ENCODE results near the gene GLI3. TPM values are rescaled to one million over a fixed set of nuclear protein-coding genes. Genes with fewer than 3 reads are reported as not detected.

GLI3 gene
- total and polyA plus RNA-seq, 2 of the 8 experiments (the other 6 are each of a cell fraction or from before 2014, with no cell fraction given): 8.0 to 31.1 TPM

- no peak for FAIRE-seq
- TF ChIP-seq RXRA (IDR thresholded peaks at IDR 0.05; ENCODE audit: insufficient read depth, low read depth, low read length): no peak
- TF ChIP-seq ATF3 (IDR thresholded peaks at IDR 0.05; ENCODE audit: insufficient read depth, low read depth, low read length): no peak
- no peak for TF ChIP-seq E2F6 (IDR thresholded peaks at IDR 0.05)
- no peak for TF ChIP-seq TAF7 (optimal IDR thresholded peaks at IDR 0.05; ENCODE audit: borderline replicate concordance, low read depth, low read length)
- no peak for TF ChIP-seq SP2 (IDR thresholded peaks at IDR 0.05; ENCODE audit: low read length)
- TF ChIP-seq HDAC6 (IDR thresholded peaks at IDR 0.05; ENCODE audit: low read depth, low read length): no peak
- TF ChIP-seq CHD1 (IDR thresholded peaks at IDR 0.05; ENCODE audit: low read depth, low read length): no peak
- TF ChIP-seq SP4 (IDR thresholded peaks at IDR 0.05; ENCODE audit: low read length): no peak
- TF ChIP-seq ASH2L (IDR thresholded peaks at IDR 0.05; ENCODE audit: low read length): no peak
- TF ChIP-seq FOSL1 (IDR thresholded peaks at IDR 0.05; ENCODE audit: insufficient read depth, low read depth, low read length): no peak
- no peak for TF ChIP-seq EZH2 (IDR thresholded peaks at IDR 0.05; ENCODE audit: low read depth, low read length, severe bottlenecking)
- TF ChIP-seq GTF2F1 (IDR thresholded peaks at IDR 0.05; ENCODE audit: borderline replicate concordance, low read depth, low read length): no peak
- no peak for TF ChIP-seq SIRT6 (IDR thresholded peaks at IDR 0.05; ENCODE audit: low read length)
- TF ChIP-seq JUN (IDR thresholded peaks at IDR 0.05; ENCODE audit: low read depth, low read length): no peak
Measured at GRCh38 chr7:41998041-41998440, 239.0 kb downstream of the GLI3 start.

More at GRCh38 chr7:41998041-41998440, 239.0 kb downstream of the GLI3 start:
- Histone ChIP-seq H3K4me2 (ENCODE audit: insufficient read depth in 1 of 2, low read depth in 2 of 2, low read length in 2 of 2) (no peak overlapping the region), H4K20me1 (replicated peaks in 1 of 2; ENCODE audit: control insufficient read depth in 1 of 2, insufficient read depth in 2 of 2, low read length in 2 of 2) (no peaks in the 10 kb centered on the region), H3K79me1 (ENCODE audit: low read depth, low read length) (no peaks in the 10 kb centered on the region), H2AK5ac (ENCODE audit: low read depth, low read length) (no peak overlapping the region), H2BK20ac (ENCODE audit: low read length) (no peak overlapping the region), H2BK120ac (replicated peaks; ENCODE audit: low read depth, low read length) (no peak overlapping the region), H3K23ac (ENCODE audit: insufficient read length) (no peak overlapping the region), H3K9me3 (ENCODE audit: insufficient read depth in 2 of 2, low read depth in 1 of 2, low read length in 1 of 2) (no peaks in the 10 kb centered on the region), H4K8ac (ENCODE audit: extremely low read depth, insufficient read depth, low read length) (no peak overlapping the region), H3K9ac (replicated peaks in 1 of 4; ENCODE audit: extremely low read depth in 1 of 4, low read depth in 3 of 4, low read length in 3 of 4) (no peak overlapping the region), H3K14ac (ENCODE audit: insufficient read length) (no peak overlapping the region), H3K27ac (ENCODE audit: low read depth, low read length) (no peak overlapping the region), H2BK5ac (ENCODE audit: low read depth, low read length) (no peak overlapping the region), H3K4ac (replicated peaks; ENCODE audit: insufficient read length, low read depth, low read length) (no peak overlapping the region), H2AFZ (ENCODE audit: low read length) (no peak overlapping the region), H3K36me3 (ENCODE audit: control insufficient read depth in 2 of 4, insufficient read depth in 4 of 4, low read length in 3 of 4) (peaks cover 0 to 2% (median 0%) of the 10 kb centered on the region in 4 experiments; a peak in 2 of 8 replicates), H3K18ac (ENCODE audit: extremely low read depth, low read length) (no peak overlapping the region), H3K23me2 (ENCODE audit: low read depth, low read length) (no peaks in the 10 kb centered on the region), H3K4me3 (ENCODE audit: extremely low read depth in 1 of 4, insufficient read depth in 2 of 4, low read depth in 3 of 4, low read length in 4 of 4) (no peak overlapping the region), H2BK15ac (ENCODE audit: low read length) (no peak overlapping the region), H3K27me3 (replicated peaks in 1 of 4; ENCODE audit: control insufficient read depth in 3 of 4, extremely low read depth in 1 of 4, insufficient read depth in 3 of 4, low read length in 3 of 4) (no peaks in the 10 kb centered on the region), H4K91ac (replicated peaks; ENCODE audit: insufficient read length, low read length) (no peak overlapping the region), H3K79me2 (ENCODE audit: control insufficient read depth in 1 of 2, insufficient read depth in 2 of 2, low read length in 2 of 2) (no peaks in the 10 kb centered on the region), H3K56ac (replicated peaks; ENCODE audit: insufficient read length, low read depth, low read length) (no peak overlapping the region), H3K4me1 (replicated peaks in 1 of 4; ENCODE audit: control insufficient read depth in 3 of 4, insufficient read depth in 4 of 4, low read length in 3 of 4) (no peaks in the 10 kb centered on the region; a peak in 1 of 7 replicates), H4K5ac (ENCODE audit: insufficient read length, low read depth, low read length) (no peak overlapping the region), H2BK12ac (ENCODE audit: low read depth, low read length) (no peak overlapping the region)
- 89% methylated on average over 2 of the region's 2 CpGs; no CpG with 5 or more reads in 1 of the 2 experiments for WGBS, 2 experiments (ENCODE audit: extremely low coverage in 1 of 2, insufficient coverage in 1 of 2, insufficient read length in 1 of 2, insufficient replicate concordance in 2 of 2, low coverage in 1 of 2, low lambda C conversion rate in 2 of 2, missing lambda C conversion rate in 1 of 2)
- ChIA-PET CTCF (ENCODE audit: partially characterized antibody) (interaction anchor here (0.6 to 1.9 kb wide), 8 partner anchors 18 to 576 kb away, joined by 3 to 8 read pairs (median 4); no protein-coding TSS in a partner anchor), POLR2A (ENCODE audit: partially characterized antibody) (no interaction called here)
- DNase-seq (ENCODE audit: low read depth in 1 of 2, low spot score in 2 of 2): no peak
